ENCODE measurements around the gene EIF2B2.
"Not testable (repeated sequence)": the region's sequence is repeated elsewhere in the genome, so short reads cannot be mapped to it uniquely, and the experiment has no call there.

EIF2B2 gene

DNA sequence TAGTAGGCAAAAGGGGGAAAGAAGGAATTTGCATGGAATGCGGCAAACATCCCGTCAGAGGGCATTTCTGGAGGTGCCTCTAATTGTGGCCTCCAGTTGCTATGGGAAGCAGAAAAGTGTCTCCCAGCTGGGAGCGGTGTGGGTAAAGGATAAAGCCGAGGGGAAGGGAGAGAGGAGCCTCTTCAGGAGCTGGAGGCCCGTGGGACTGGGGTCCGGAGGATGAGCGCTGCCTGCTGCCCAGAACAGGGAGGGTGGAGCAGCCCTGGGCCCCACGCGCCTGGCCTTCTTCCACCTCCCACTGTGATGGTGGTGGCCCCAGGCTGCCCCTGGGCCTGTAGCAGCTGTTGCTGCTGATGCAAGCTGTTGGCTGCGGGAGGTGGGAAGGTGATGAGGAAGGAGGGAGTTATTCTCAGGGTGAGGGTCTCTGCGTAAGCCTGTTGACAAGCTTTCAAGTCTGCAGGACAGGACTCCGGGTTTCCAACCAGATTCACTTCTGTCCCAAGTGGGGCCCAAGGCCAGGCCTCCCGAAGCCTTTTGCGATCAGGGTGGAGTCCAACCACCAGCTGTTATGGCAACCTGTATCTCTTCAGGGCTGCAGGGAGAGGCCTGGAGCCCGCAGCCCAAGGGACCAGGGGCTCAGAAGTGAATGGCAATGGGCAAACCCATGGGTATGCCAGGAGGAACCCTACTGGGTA is 28.2 kb upstream of the EIF2B2 start:
- DNase-seq (ENCODE audit: low read depth) = no peak

DNA sequence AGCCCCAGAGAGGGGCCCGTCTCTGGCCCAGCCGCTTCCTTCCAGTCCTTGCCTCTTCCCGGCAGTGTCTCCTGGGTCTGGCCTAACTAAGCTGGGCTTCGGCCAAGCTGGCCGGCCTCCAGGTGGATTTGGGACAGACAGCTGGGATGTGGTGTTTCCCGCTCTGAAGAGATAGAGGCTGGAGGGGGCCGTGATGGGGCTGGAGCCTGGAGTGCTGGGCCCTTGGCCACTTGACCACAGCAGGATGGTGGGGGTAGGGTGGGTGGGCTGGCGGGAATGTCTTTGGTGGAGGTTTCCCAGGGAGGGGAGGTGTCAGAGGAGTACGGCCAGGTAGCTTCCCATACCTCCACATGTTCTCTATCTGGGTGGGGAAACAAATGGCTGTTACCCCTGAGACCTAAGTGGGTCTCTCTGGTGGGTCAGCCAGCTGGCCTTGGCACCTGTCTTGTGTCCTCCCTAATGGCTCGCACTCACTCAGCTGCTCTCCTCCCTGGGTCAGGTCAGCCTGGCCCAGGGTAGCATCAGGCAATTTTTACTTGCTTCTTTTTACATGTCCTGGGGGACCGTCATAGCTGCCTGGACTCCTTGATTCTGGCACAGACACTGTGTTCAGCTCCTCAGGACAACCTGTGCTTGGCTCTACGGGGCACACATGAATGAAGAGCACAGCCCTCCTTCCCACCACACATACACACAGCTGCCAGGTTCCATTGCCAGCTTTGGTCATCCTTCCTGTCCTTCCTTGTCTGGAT is 27.5 kb upstream of the EIF2B2 start:
- DNase-seq (ENCODE audit: low read depth) = no peak

DNA sequence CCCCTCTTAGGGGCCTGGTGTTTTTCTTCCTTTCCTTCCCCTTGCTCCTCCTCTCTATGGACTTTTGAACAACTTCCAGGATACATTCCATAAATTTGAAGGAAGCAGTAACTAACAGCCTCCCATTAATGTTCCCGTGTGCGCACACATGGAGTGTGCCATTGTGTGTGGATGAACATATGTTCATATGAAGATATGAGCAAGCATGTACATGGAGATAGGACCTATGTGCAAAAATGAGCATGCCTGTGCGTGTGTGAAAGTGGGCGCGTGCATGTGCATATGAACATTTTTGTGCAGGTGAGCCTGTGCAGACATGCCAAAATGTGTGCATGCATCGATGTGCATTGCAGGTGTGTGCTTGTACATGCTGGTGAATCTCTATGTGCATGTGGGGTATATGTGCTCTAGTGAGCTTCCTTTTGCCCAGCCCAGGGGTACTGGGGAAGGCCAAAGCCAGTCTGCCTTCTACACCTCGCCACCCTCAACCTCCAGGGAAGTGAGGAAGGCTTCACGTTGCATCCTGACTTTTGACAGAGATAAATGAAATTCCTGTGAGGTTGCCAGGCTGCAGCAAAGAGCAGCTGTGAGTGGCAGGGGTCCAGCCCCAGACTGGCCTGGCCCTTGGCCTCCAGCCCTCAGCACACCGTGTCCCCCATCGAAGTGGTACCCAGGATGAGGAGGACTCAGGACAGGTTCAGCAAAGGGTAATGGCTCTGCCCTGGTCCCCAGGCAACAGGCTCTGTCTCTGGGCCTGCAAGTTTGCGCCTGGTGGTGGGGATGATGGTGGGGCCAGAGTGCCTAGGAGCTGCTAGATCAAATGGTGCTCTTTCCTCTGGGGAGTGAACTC is 26.2 kb upstream of the EIF2B2 start:
- no peak for DNase-seq (ENCODE audit: low read depth)

DNA sequence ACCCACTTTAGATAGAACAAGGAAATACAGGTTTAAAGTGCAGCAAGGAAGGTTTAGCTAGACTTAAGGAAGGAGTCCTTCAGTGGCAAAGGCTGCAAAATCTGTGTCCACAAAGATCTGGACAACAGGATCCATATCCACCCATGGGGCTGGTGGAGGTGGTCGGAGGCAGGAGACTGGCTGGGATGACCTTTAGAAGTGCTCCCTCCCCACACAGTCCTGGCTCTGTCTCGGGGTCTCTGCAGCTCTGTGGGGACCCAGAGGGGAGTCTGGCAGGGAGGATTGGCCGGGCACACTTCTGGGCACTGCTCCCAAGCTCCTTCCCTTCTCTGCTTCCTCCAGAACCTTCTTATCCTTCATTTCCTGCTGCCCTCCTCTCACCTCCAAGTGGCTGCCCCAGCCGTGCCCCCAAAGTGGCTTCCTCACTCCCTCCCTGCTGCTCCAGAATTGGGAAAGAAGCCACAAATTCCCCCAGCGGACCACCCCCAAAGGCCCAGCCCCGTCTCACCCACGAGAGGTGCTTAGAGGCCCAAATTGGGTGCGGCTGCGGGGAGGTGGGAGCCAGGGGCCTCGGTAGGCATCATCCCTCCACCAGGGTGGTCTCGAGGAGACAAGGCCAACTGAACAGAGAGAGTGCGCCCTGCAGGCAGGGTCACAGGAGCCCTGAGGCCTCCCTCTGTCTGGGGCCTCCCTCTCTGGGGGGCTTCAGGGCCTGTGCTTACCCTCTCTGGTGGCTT is 25.4 kb upstream of the EIF2B2 start:
- no peak for DNase-seq (ENCODE audit: low read depth)

DNA sequence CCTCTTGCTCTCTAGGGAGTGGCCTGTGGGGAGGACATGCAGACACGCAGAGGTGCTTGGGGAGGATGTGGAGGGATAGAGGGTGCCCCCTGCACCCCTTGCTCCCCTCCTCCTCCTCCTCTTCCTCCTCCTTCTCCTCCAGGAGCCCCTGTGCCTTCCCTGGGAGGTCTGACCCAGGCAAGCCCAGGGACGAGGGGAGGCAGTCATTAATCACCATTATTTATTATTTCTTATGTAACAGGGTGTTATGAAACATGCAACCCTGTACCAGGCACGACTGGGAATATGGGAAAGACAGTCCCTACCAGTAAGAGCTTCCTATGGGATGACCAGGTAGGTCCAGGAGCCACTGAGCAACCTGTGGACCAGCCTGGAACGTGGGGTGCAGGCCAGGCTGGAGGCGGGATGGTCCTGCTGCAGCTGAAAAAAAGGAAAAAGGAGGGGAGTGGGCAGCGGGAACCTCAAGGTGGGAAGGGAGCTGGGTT is 24.8 kb upstream of the EIF2B2 start:
- no peak for DNase-seq (ENCODE audit: low read depth)

DNA sequence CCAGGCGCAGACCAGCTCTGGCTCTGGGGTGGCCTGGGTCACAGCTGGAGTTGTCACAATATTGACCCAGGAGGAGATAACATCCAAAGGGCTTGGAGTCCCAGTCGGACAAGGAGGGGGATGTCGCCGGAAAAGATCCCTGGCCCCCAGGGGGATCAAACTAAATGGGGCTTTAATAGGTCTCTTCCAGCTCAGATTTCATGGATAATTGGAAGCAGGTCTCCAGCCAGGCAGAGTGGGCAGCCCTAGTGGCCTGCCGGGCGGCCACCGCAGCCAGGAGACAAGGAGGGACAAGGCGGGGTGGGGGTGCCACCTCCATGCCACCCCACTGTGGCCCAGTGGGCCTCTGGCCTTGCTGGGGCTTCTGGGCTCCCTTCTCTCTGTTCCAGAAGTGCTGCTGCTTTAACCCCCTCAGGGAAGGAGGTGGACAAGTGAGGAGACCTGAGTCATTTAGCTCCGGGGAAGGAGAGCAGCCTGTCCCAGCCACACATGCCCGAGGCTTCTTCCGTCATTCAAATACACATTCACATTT is 24.2 kb upstream of the EIF2B2 start:
- no peak for DNase-seq (ENCODE audit: low read depth)

DNA sequence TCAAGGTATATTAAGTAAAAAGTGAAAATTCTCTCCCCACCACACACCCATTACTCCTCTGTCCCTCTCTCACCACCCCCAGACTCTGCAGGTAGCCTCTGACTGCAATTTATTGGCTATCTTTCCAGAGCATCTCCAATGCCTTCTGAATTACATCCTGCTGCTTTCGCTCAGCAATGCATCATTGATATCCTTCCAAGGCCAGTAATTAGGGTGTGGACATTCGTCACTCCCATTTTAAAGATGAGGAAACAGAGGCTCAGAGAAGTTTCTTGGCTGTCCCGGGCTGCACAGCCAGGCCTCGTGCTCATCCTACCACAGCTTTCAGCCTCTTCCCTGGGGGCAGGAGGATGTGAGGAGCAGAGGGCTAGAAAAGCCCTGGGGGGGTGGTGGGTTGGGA is 23.7 kb upstream of the EIF2B2 start:
- DNase-seq (ENCODE audit: low read depth) = no peak

DNA sequence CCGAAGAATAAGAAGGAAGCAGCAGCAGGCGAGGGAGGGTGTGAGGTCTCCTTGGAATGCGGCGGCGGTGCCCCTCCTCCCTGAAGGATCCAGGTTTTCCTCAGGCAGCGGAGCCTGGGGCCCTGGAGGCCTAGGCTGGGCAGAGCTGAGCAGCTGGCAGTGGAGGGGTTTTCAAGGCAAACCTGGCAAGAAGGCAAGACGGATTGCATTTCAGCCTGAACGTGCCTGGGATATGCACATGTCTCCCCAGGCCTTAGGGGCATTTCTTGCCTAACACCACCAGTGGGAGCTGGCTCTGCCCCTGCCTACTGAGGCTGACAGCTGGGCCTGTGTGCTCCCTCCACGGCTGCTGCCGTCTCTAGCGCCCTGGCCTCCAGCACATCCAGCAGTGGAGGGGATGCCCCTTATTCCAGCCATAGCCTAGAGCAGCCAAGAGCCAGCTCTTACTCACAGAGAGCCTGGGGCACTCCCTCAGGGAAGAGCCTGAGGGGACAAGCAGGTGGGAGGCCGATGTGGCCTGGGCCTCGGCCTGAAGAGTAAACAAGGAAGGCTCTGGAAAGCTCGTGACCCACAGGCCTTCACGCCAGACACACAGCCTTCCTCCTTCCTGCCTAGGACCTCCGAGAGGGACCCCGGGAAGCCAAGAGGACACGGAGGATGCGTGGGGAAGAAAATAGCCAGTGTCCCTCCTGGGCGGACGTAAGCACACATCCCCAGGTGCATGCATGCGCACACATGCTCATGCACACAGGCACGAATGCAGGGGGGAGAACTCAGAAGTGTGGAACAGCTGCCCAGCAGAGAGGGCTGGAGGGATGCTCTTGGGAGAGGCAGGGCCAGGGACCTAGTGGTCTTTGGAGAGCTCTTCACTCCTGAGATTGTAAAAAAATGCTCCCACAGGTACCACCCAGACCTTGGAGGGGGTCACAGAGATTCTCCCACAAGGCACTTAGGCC is 23.0 kb upstream of the EIF2B2 start:
- peak; percentile 36 for DNase-seq (ENCODE audit: low read depth)

DNA sequence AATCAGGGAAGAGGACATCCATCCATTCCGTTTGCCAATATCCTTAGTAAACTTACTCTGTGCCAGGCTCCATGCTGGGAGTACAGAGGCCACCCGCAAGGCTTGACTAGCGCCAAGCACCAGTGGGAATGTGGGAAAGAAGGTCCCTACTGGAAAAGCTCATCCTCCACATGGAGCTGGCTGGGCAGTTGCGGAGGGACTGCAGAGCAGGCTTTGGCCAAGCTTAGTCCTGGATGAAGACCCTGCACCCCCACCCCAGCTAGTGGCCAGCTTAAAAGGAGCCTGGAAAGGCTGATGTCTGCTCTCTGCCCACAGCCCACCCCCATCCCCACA is 22.4 kb upstream of the EIF2B2 start:
- no peak for DNase-seq (ENCODE audit: low read depth)

DNA sequence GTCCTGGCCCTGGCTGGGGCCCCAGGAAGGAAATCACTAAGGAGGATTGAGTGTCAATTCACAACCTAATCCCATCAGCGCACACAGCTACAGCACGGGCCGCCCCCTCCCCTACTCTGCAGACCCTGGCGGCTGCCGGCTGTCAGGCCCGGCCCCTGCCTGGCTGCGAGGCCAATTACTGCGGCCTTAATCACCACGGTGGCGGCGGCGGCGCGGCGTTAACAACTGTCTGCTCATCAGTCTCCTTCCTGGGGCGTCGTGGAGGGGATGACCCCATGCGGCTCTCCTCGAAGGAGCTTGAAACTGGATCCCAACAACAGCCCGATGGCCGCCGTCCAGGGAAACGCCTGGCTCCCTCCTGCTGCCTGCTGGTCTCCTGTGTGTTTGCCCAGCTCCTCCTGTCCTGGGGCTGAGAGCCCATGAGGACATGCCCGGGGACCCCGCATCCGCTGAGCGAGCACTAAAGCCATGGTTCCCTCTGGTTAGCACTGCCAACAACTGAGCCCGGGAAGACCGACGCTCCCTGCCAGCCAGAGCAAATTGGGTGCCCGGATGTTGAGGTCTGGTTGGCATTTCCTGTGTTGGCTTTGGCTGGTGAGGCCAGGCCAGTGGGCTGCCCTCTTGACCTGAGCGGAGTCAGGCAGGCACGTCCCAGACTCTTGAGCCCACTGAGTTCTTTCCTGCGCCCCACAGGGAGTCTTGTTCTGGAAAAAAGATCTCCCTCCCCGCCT is 21.8 kb upstream of the EIF2B2 start:
- DNase-seq (ENCODE audit: low read depth) = peak; percentile 52

DNA sequence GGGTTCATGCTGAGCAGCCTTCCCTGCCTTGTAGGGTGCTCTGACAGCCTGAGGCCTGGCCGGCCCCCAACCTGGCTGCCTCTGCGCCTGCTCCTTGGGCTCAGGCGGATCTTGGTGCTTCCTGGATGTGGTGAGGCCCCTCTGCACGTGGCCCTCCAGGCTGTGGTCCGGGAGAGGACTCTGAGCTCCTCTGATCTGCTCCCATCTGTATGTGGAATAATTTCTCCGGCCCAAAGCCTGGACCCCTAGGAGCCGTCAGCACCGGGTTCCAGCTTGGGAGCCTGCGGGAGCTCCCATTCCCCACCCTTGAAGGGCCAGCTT is 21.3 kb upstream of the EIF2B2 start:
- DNase-seq (ENCODE audit: low read depth) = no peak

DNA sequence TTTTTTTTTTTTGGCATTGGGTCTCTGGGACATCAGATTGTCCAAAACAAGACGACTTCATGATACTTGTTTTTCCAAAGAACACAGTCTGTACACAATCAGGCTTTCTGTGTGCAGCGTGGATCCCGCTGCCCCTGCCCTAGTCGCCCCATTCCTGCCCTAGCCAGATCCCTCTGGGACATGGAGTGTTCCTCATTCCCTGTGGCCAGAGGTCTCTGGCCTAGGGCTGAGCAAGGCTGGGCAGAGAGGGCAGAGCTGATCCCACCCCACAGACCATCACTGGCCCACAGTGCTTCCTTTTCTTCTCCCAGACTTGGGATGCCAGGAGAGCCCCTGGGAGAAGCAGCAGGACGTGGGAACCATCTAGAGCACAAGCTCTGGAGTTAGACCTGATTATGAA is 20.9 kb upstream of the EIF2B2 start:
- no peak for DNase-seq (ENCODE audit: low read depth)

DNA sequence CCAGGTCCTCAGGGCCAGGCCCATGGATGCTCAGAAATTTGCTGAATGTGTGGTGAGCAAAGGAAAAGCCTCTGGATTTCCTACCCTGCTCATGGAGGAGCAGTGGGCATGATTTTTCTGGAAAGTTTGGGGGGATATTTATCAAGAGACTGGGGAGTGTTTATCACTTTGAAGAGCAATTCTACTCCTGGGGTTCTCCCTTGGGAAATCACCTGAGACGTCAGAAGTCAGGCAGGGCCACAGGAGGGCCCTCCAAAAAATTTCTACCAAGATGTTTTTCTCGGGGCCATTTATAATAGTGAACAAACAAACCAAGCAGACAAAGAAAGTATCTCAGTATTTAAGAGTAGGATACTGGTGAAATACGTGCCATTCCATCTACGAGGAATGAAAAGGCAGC is 20.1 kb upstream of the EIF2B2 start:
- DNase-seq (ENCODE audit: low read depth) = no peak

DNA sequence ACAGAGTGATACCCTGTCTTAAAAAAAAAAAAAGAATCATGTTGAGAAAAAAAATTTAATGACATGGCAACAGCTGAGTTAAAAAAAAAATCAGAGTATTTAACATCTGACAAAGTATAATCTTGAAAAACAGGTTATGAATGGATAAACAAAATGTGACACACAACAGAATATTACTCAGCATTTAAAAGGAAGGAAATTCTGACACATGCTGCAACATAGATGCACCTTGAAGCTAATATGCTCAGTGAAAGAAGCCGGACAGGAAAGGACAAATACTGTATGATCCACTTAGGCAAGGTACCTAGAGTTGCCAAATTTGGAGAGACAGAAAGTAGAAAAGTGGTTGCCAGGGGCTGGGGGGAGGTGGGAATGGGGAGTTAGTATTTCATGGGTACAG is 19.4 kb upstream of the EIF2B2 start:
- DNase-seq (ENCODE audit: low read depth) = no peak

DNA sequence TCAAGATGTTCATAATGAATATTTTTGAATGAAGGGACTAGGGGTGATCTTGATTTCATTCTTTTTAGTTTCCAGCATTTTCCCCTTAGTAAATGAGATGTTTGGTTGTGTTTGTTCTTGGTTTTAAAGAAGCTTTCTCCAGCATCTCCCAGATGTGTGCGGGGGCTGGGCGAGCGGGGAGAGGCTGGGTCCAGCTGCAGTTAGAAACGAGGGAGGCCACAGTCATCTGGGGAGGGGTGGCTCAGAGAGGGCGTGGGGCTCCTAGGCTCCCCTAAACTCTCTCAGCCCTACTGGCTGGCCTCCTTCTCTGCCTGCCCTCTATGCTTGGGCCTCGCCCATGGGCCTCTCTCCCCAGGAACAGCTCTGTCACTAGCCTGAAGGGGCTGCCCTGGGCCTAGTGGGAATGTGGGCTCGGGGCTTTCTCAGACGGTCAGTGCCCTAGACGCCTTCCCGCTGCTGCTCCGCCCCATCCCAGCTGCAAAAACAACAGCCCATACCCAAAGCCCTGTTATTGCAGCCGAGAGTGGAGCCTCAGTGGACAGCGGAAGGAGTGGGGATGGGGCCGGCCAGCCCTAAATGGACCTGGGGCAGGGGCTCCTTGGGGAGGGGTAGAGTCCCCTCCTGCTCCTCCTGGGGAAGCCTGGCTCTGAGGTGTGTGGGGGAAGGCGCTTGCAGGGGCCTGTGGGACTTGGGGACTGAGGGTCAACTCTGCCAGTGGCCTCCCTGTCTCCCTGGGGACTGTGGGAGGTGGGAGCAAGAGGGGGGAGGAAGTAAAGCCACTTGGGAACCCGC is 18.3 kb upstream of the EIF2B2 start:
- no peak for DNase-seq (ENCODE audit: low read depth)

DNA sequence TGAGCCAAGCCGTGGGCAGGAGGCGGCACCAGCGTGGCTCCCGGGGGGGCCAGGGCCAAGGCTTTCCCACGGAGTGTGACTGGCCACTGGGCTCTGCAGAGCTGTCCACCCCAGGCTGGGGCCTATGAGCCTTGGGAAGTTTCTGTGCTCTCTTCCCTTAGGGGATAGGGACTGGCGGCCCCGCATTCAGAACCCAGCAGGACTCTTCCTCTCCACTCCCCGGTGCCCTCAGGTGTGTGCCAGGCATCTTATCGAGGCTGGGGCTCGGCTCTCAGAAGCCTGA is 17.8 kb upstream of the EIF2B2 start:
- no peak for DNase-seq (ENCODE audit: low read depth)

DNA sequence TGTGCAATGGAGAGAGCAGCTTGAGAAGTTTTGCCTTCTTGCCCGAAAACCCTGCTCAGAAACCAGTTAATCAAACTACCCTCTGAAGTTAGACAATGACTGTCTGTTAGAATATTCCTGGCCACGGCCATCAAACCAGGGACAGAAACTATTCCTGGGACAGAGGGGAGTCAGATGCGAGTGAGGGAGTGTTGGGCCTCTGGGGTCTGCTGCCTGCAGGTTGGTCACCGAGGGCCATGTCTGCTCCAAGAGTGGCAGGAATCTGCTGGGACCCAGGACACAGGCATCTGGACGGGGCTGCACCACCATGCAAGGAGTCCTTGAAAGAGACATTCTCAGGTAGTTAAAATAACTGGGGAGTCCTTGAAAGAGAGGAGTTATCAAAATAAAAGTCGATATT is 16.9 kb upstream of the EIF2B2 start:
- no peak for DNase-seq (ENCODE audit: low read depth)

DNA sequence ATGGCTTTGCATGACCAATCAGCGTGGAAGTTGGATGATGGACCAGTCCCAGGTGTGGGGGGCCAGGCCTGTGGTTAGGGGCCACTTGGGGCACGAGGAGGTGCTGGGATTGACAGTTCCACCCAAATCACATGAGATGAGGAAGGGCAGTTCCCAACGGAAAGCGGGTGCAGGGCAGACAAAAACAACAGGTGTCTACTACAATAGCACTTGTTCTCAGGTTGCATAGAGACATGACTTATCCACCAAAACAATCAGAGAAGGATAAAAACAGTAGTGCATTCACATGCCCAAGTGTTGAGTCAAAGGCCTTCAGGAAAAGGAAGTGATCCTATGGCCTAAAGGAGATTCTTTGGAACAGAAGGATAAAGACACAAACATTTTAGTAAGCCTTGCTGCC is 14.6 kb upstream of the EIF2B2 start:
- no peak for DNase-seq (ENCODE audit: low read depth)

DNA sequence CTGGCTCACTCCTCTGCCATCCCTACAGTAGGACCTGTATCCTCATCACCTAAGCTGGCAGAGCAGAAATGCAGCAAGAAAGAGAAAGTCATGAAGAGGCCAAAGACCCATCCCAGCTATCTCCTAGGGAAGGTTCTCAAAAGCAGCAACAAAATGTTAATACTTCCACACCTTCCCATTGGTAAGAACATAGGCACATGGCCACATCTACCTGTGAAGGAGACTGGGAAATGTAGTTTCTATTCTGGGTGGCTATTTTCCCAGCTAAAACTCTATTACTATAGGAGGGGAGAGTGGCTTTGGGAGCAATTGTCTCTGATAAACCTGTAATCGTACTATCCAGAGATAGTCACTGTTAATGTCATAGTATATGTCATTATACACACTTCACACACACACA is 13.7 kb upstream of the EIF2B2 start:
- DNase-seq (ENCODE audit: low read depth) = no peak

DNA sequence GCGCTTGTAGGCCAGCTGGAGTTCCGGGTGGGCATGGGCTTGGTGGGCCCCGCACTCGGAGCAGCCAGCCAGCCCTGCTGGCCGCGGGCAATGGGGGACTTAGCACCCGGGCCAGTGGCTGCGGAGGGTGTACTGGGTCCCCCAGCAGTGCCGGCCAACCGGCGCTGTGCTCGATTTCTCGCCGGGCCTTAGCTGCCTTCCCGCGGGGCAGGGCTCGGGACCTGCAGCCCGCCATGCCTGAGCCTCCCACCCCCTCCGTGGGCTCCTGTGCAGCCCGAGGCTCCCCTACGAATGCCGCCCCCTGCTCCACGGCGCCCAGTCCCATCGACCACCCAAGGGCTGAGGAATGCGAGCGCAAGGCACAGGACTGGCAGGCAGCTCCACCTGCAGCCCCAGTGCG is 8.5 kb upstream of the EIF2B2 start:
- not testable (repeated sequence) for DNase-seq (ENCODE audit: low read depth)
